Mammary epithelial cell (primary cell): Measurements from ENCODE around the gene PMP22.

Experiments used
- CTCF ChIP-seq, 2 donors: IDR thresholded peaks in 1 of 2; conservative IDR thresholded peaks in 1 of 2; 2 replicates each; pipeline ENCODE4 v1.5.1; 2011 to 2012; ENCODE audit warnings: inconsistent platforms in 2 of 2, low read length in 2 of 2, mild to moderate bottlenecking in 2 of 2, control low read depth in 1 of 2, low read depth in 1 of 2; ENCODE audit not compliant: insufficient read depth in 1 of 2; ENCODE audit errors: extremely low read depth in 1 of 2
- EZH2 ChIP-seq: IDR thresholded peaks from 2 replicates; pipeline ENCODE4 v1.6.1; 2012; ENCODE audit warnings: low read length, inconsistent platforms, borderline replicate concordance

- TF ChIP-seq EZH2 (no peak), CTCF (conservative IDR thresholded peaks at IDR 0.05 in 1 of 2, IDR thresholded peaks at IDR 0.05 in 1 of 2; ENCODE audit: extremely low read depth in 1 of 2, insufficient read depth in 1 of 2, low read depth in 1 of 2, low read length in 2 of 2) (no peak)
Measured at GRCh38 chr17:15184872-15185624, 80.1 kb downstream of the PMP22 start.
